Amygdala (tissue), 56 donors: Measurements from ENCODE around the gene ACTR6.
A peak's percentile ranks its signal among the peaks of the same experiment; 100 is the strongest.
"Not testable (repeated sequence)": the region's sequence is repeated elsewhere in the genome, so short reads cannot be mapped to it uniquely, and the experiment has no call there.

Experiments
- DNase-seq, 56 donors: peaks; one replicate each; lab custom pipeline; 2025; lab: John Stamatoyannopoulos, UW

ACTR6 gene

DNA sequence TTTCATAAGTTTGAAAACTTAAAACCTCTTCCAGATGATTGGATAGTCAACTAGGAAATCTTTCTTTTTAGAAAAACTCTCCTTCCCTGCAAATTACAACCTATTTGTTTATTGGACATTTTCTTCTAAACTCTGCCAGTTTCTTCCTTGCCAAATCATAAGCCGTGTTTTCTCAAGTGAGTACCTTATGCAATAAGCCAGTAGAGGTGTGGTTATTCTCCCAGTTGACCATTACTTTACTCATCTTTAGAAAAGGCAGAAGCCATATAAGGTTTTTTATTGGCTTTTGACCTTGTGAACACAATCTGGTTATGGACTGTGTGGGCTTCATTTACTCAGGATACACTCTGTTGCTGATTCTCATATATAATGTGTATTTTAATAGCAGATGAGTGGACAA is 14.6 kb downstream of the ACTR6 start:
- DNase-seq: no peak

DNA sequence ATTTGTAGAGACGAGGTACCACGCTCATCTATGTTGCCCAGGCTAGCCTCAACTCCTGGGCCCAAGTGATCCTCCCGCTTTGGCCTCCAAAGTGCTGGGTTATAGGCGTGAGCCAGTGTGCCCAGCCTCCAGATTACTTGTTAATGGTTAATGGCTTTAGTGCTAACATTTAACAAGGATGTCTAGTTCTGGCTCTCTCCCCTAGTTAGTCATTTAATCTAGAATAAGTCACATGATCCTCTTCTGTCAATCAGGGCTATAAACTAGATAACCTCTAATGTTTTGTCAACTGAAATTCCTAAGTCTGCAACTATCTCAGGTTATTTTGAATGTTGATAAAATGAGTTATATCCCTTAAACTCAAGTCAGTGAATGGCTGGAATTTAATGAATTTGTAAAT is 15.7 kb downstream of the ACTR6 start:
- no peak for DNase-seq

DNA sequence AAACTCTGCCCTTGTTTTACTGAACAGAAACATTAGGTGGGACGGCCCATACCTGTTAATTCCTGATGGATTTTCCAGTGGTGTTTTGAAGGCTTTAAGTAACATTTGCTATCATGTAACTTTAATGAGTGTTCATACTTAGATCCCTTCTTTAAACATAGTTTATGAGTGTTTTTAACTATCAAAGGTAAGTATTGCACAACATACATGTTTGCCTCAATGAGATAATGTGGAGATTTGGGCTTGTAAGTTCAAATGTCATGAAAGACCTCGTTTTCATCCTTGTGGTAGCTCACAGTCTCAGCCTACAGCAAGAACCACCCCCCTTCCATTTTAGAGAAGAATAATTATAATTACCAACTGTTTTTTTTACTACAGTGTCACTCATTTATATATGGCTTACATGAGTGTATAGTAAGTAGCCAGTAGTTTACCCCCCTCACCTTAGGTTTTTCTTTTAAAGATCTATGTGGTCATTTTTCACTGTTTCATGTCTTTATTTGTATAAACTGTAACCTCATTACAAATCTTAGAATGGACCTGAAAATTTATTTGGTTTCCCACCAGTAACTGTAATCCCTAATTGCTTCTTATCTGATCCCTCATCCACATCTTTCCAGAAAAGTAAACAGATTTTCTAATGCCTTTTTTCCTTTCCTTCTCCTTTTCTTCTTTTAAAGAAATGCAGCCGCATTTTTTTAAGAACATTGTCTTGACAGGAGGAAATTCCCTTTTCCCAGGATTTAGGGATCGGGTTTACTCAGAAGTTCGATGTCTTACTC is 18.9 kb downstream of the ACTR6 start:
- no peak for DNase-seq

DNA sequence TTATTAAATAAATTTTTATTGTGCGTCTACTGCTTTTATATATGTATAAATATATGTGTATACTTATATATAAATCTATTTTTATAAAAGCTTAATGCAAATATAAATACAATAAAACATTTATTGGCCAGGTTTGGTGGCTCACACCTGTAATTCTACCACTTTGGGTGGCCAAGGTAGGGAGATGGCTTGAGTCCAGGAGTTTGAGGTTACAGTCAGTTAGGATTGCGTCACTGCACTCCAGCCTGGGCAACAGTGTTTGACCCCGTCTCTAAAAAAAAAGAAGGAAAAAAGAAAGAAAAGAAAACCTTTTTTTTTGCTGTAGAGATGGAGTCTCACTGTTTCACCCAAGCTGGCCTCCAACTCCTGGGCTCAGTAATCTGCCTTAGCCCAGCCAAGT is 20.9 kb downstream of the ACTR6 start:
- DNase-seq: no peak

DNA sequence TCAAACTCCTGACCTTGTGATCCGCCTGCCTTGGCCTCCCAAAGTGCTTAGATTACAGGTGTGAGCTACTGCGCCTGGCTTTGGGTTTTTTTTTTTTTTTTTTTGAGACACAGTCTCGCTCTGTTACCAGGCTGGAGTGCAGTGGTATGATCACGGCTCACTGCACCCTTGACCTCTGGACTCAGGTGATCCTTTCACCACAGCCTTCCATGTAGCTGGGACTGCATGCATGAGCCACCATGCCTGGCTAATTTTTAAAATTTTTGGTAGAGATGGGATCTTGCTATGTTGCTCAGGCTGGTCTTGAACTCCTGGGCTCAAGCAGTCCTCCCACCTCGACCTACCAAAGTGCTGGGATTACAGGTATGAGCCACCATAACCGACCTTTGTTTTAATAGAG is 21.6 kb downstream of the ACTR6 start:
- DNase-seq: not testable (repeated sequence)

DNA sequence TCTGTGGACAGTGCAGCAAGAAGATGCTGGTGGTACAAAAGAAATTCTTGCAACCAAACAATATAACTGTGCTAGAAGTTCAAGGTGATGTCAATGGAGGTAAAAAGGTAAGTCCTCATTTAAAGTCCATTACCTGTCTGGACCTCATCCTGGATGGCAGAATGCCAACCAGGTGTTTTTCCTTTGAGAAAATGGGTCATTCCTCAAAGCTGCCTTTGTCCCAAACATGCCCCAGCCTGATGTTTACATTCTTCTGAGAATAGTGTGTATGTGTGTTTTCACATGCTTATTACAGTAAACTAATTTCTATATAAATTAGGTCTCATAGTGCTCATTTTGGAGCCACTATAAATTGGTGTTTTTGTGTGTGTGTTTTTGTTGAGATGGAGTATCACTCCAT is 24.9 kb downstream of the ACTR6 start:
- DNase-seq: no peak

DNA sequence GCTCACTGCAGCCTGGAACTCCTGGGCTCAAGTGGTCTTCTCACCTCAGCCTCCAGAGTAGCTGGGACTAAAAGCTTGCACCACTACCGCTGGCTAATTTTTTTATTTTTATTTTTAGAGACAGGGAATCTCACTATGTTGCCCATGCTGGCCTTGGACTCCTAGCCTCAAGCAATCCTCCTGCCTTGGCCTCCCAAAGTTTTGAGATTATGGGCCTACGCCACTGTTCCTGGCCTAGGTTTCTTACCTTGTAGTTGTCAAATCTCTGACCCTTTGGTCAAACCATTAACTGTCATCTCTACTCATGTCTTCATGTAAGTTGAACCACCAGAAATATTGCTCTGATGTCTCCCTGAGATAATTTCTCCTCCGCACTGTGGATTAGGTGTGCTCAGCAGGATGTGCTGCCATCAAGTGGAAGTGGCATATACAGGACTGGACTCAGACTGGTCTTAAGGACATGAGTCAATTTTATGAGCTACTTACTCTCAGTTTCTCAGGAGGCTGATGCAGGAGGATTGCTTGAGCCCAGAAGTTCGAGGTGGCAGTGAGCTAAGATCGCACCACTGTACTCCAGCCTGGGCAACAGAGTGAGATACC is 28.5 kb downstream of the ACTR6 start:
- DNase-seq: no peak

DNA sequence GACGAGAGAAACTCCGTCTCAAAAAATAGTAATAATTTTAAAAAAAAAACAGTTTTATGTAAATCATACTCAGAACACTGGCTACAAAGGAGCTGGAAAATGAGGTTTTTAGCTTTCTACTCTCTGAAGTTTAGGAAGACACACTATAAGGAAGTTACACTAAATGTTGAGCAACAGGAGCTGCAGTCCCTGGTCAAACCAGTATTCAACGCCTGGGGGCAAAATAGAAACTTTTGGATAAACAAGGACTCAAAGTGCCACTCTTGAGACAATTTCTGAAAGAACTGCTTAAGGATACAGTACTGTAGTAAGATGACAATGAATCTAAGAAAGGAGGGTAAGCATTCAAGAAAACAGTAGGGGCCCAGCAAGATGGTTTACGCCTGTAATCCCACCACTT is 29.3 kb downstream of the ACTR6 start:
- DNase-seq: no peak

DNA sequence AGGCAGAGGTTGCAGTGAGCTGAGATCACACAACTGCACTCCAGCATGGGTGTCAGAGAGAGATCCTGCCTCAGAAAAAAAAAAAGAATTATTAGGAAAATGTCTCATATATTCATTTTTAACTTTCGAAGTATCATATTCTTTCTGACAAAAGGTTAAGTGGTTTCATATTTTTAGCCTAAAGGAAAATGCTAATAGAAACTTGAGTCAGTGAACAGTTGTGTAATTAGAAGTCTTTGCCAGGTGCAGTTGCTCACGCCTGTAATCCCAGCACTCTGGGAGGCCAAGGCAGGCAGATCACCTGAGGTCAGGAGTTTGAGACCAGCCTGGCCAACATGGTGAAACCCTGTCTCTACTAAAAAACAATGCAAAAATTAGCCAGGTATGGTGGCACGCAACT is 31.3 kb downstream of the ACTR6 start:
- not testable (repeated sequence) for DNase-seq

DNA sequence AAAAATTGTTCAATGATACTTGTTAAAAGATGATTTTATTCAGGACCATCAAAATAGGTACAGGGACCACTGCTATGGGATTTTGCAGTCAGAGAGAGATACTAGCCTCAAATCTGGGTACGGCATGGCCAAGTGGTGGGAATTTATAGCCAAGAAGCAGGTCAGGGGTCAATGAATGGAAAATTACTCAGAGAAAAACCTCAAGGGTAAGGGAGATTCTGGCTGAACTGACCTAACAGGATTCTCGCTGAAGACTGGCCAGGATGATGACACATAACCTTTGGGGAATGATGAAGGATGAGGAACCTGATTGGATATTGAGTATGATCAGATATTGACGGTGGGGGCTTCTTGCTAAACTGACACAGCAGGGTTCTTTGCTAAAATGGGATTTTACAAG is 33.6 kb downstream of the ACTR6 start:
- no peak for DNase-seq

DNA sequence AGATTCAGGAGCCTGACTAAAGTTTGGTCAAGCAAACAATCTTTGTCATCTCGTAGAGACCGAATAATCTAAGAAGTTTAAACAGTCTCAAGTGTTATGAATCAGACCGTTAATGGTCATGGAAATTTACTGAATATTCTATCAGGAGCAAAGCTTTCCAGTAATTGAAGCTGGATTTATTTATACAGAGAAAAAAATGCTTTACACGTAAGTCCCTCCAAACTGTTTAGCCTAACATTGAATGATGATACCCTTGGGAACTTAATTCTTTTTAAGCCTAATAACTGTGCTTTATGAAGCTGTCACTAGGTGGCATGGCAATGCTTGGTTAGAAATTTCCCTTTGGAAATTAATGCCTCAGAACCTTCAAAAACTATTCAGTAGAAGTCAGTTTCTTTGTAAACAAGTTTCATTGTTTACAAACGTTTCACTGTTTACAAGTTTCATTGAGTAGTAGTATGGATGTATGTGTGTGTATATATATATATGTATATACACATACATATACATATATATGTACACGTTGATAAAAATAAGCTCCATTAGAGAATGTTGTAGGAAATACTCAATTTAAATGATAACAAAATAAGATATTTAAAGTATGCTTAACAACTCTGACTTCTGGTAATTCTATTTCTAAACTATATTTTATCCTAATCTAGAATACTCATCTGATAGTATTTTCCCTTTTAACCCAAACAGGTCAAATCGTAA is 34.1 kb downstream of the ACTR6 start:
- peak in 2 of 56 donors; percentile 5 for DNase-seq

DNA sequence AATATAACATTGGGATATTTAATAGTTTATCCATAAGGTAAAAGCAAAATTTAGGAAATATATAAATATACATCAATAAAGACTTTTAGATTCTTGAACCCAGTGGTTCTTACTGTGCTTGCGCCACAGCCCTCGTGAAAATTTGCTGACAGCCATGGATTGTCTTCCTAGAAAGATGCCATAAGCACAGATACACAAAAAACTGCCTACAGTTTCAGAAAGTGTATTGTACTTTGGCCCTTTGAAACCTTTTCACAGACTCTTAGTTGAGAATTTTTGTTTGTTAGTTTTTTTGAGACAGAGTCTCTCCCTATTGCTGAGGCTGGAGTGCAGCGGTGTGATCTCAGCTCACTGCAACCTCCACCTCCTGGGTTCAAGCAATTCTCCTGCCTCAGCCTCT is 38.2 kb downstream of the ACTR6 start:
- DNase-seq: no peak

DNA sequence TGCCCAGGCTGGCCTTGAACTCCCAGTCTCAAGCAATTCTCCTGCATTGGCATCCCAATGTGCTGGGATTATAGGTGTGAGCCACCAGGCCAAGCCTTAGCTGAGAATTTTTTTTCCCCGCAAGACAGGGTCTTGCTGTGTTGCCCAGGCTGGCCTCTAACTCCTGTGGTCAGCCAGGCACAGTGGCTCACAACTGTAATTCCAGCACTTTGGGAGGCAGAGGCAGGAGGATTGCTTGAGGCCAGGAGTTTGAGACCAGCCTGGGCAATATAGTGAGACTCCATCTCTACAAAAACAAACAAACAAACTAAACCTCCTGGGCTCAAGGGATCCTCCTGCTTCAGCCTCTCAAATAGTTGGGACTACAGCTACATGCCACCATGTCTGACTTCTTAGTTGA is 39.0 kb downstream of the ACTR6 start:
- no peak for DNase-seq

DNA sequence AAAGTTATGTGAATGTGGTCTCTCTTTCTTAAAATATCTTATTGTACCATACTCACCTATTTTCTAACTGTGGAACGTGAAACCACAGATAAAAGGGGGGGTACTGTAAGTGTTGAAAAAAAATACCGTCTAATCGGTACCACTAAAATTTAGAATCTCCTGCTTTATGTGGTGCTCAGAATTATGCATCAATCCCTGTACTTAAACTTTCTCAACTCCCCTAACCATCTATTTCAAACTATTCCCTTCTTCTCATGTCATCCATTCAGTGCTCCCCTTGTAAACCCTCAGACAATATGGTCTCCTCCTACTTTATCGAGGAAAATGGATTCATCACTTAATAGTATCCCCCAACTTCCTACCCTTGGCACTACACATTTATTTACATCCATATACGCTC is 42.5 kb downstream of the ACTR6 start:
- no peak for DNase-seq

DNA sequence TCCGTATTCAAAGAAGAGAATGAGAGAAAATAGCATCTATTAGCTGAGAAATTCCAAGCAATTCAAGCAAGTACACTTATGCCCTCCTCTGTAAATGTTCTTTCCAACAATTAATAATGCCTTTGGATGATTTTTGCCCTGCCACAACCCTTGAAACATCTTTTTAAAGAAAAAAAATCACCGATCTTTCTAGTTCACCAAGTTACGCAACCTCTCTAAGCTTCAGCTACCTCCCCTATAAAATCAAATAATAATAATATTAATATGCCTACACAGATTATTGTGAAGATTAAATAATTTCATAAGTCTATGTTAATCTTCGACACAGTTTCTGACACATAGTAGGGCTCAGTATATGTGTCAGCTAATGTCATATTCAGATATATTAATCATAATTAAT is 47.1 kb downstream of the ACTR6 start:
- no peak for DNase-seq

DNA sequence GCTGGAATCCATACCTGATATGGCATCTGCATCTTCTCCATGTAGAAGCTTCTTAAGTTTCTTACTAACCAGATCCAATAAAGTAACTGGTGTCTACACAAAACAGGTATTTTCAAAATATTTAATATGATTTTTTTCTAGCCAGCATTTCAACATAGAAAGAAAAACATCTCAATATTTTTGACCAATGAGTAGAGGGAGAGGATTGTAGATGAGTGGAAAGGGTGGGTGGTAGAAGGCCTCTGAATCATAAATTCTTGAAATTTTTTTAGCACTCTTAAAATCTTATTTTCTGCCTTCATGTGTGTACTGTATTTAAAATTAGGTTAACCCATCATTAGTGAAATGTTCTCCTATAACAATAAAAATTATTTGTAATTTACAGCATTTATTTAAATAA is 48.3 kb downstream of the ACTR6 start:
- DNase-seq: no peak

DNA sequence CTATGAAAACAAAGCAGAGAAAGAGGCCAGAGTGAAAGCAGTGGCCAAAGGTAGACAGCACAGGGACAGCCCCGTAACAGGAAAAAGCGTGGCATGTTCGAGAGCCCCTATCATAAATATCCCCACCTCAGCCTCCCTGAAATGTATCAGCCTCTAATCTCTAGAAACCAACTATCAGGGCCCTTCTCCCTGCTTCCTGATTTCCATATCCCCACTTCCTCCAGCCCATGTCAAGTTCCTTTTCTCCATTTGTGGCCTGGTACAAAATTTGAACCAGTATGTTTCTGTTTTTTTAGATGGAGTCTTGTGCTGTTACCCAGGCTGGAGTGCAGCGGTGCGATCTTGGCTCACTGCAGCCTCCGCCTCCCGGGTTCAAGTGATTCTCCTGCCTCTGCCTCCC is 49.3 kb downstream of the ACTR6 start:
- DNase-seq: no peak

DNA sequence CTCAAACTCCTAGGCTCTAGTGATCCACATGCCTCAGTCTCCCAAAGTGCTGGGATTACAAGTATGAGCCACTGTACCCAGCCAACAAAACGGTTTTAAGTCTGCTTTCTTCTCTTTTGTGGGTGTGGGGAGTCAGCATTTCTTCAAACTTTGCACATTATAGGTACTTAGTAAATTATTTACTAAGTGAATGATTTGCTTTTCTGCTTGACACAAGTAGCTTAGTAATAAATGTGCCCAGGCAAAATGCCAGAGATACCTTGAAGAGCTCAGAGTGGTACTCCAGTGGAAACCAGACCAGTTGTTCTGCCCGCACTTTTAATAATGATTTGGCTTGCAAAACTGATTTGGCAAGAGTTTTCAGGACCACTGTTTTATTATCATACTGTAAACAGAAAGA is 51.3 kb downstream of the ACTR6 start:
- DNase-seq: no peak

DNA sequence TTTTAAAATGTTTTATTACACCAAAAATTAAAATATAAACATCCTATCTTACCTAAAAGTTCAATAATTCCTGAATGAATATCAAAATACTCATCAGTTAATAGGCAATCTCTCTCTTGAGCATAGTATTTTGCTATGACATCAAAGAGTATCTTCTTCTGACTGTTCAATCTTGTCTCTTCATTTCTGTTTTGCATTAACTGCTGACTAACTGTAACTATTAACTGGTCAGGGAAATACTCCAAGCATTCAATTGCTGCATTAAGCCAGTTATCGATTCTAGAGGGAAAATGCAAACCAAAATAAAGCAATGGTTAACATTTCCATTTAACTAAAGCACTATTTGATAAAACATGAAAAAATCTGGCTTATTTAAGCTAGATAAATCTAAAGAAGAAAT is 52.8 kb downstream of the ACTR6 start:
- no peak for DNase-seq

DNA sequence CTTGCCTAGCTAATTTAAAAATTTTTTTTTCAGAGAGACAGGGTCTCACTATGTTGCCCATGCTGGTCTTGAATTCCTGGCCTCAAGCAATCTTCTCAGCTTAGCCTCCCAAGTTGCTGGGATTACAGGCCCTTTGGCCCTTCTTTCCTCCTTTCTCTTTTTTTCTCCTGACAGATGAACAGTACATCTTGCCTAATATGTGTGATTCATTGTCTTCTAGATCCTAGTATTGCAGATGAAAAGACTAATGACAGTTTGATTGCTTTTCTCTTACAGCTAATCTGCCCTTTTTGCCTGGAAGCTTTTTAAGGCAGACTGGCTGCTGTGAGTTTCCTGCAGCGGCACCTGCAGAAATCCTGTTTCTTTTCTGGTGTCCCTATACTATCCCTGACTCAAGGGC is 54.3 kb downstream of the ACTR6 start:
- DNase-seq: no peak

DNA sequence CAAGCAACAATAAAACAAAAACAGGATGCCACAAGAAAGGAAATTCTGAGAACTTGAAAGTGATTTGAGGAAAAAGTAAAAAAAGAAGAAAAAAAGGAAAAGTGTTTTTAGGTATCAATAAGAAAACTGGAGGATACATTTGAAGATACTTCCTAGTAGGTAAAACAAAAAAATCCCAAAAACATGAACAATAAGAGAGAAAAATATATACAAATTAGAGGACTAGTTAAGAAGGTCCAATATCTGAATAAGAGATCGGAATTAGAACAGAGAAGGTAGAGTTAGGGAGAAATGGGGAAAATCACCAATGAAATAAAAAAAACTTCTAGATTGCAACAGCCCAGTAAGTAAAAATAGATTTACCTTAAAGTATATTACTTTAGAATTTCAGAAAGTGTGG is 57.5 kb downstream of the ACTR6 start:
- DNase-seq: no peak

DNA sequence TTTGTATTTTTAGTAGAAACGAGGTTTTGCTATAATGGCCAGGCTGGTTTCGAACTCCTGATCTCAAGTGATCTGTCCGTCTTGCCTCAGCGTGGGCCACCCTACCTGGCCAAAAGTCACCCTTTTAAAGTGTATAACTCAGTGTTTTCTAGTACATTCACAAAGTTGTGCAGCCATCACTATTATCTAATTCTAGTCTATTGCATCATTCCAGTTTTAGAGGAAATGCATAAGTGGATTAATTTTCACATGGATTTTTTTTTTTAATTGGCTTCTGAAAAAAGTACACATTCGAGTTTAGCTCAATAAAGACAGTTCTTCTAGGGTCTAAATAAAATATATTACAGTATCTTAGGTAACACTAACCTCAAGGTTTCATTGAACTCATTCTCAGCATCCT is 62.5 kb downstream of the ACTR6 start:
- DNase-seq: no peak
